Measurements from ENCODE around the gene PARD3B.

- TF ChIP-seq POLR2AphosphoS5 (IDR thresholded peaks at IDR 0.05; ENCODE audit: low read depth, low read length) = no peak
- no peak for TF ChIP-seq POLR2A (IDR thresholded peaks at IDR 0.05; ENCODE audit: low read depth, low read length)
- TF ChIP-seq TAF1 (IDR thresholded peaks at IDR 0.05; ENCODE audit: low read depth, low read length) = no peak
These were observed 1012.6 kb downstream of the PARD3B start for GRCh38 chr2:205557873-205558272.

Measured in GM12891 (cell line).